ENCODE data around the gene ZNF367.
A peak's percentile ranks its signal among the peaks of the same experiment; 100 is the strongest.

ZNF367 gene

GRCh38 chr9:96423322-96423984, 5.3 kb upstream of the ZNF367 start:
- TF ChIP-seq ESRRG (CRISPR knock-in tag; IDR thresholded peaks at IDR 0.05): no peak
- TF ChIP-seq PPARA (CRISPR knock-in tag; IDR thresholded peaks at IDR 0.05; ENCODE audit: borderline replicate concordance): no peak
- TF ChIP-seq TOX (CRISPR knock-in tag; IDR thresholded peaks at IDR 0.05; ENCODE audit: borderline replicate concordance): no peak

GRCh38 chr9:96420468-96421219, 2.5 kb upstream of the ZNF367 start:
- ATAC-seq: peak; percentile 47
- TF ChIP-seq ESRRG (CRISPR knock-in tag; IDR thresholded peaks at IDR 0.05) (peak; percentile 100), ZNF70 (CRISPR knock-in tag; IDR thresholded peaks at IDR 0.05) (peak; percentile 87), RARB (CRISPR knock-in tag; IDR thresholded peaks at IDR 0.05) (peak; percentile 99), ISL1 (CRISPR knock-in tag; IDR thresholded peaks at IDR 0.05) (peak; percentile 98), CREB5 (CRISPR knock-in tag; IDR thresholded peaks at IDR 0.05; ENCODE audit: low read depth) (peak; percentile 99), TSHZ2 (CRISPR knock-in tag; IDR thresholded peaks at IDR 0.05) (peak; percentile 100), ZFP3 (CRISPR knock-in tag; IDR thresholded peaks at IDR 0.05) (peak; percentile 98), CSRNP3 (CRISPR knock-in tag; IDR thresholded peaks at IDR 0.05) (peak; percentile 99), ZNF8 (CRISPR knock-in tag; IDR thresholded peaks at IDR 0.05) (peak; percentile 93), CSDC2 (CRISPR knock-in tag; IDR thresholded peaks at IDR 0.05) (peak; percentile 100), TOX (CRISPR knock-in tag; IDR thresholded peaks at IDR 0.05; ENCODE audit: borderline replicate concordance) (peak; percentile 99), BACH2 (CRISPR knock-in tag; IDR thresholded peaks at IDR 0.05; ENCODE audit: borderline replicate concordance) (peak; percentile 96), POU6F1 (CRISPR knock-in tag; IDR thresholded peaks at IDR 0.05; ENCODE audit: borderline replicate concordance, low read depth) (peak; percentile 100), SNAI2 (CRISPR knock-in tag; IDR thresholded peaks at IDR 0.05) (peak; percentile 100), ARNTL (CRISPR knock-in tag; IDR thresholded peaks at IDR 0.05; ENCODE audit: borderline replicate concordance, low read depth) (peak; percentile 94), PPARA (CRISPR knock-in tag; IDR thresholded peaks at IDR 0.05; ENCODE audit: borderline replicate concordance) (peak; percentile 97), PATZ1 (CRISPR knock-in tag; IDR thresholded peaks at IDR 0.05; ENCODE audit: borderline replicate concordance) (peak; percentile 99), ZFP30 (CRISPR knock-in tag; IDR thresholded peaks at IDR 0.05) (peak; percentile 85), ZC3H10 (CRISPR knock-in tag; IDR thresholded peaks at IDR 0.05) (peak; percentile 100), GLIS3 (CRISPR knock-in tag; IDR thresholded peaks at IDR 0.05) (peak; percentile 99), ZNF565 (CRISPR knock-in tag; conservative IDR thresholded peaks at IDR 0.05; ENCODE audit: low read depth) (peak; percentile 99), OSR1 (CRISPR knock-in tag; IDR thresholded peaks at IDR 0.05) (peak; percentile 100), TCF4 (CRISPR knock-in tag; IDR thresholded peaks at IDR 0.05; ENCODE audit: borderline replicate concordance) (peak; percentile 74)

More at GRCh38 chr9:96423322-96423984, 5.3 kb upstream of the ZNF367 start:
- ATAC-seq: no peak

Data from SK-N-SH treated with all-trans-retinoic acid at 6 μM for 48 hours (cell line).